D721Med (cell line): Measurements from ENCODE around the gene PHF14.

Experiments used
- DNase-seq: peaks from one replicate; pipeline ENCODE4 v3.0.0; 2011; ENCODE audit warnings: low spot score; ENCODE audit not compliant: insufficient read length
- FAIRE-seq: peaks from 2 replicates; lab custom pipeline; 2011; peaks lifted over from hg19 to GRCh38; lab: Jason Lieb, UNC
- CTCF ChIP-seq: IDR thresholded peaks from 2 replicates; pipeline ENCODE4 v1.5.1; 2012; ENCODE audit warnings: mild to moderate bottlenecking, control low read depth; ENCODE audit not compliant: insufficient read depth; ENCODE audit errors: missing control alignments

Gene PHF14

GRCh38 chr7:10998996-10999757, 25.5 kb downstream of the PHF14 start:
- FAIRE-seq, result no peak
- DNase-seq, result no peak
- TF ChIP-seq CTCF, result no peak

GRCh38 chr7:11005202-11005601, 31.5 kb downstream of the PHF14 start:
- FAIRE-seq (no peak), DNase-seq (no peak)
- no peak for TF ChIP-seq CTCF

- no peak for TF ChIP-seq CTCF
- DNase-seq (no peak), FAIRE-seq (peak; percentile 78)
Observed at GRCh38 chr7:11006291-11006690, 32.6 kb downstream of the PHF14 start.

- TF ChIP-seq CTCF, result no peak
- DNase-seq (no peak), FAIRE-seq (no peak)
Observed at GRCh38 chr7:11009631-11010030, 36.0 kb downstream of the PHF14 start.

DNA sequence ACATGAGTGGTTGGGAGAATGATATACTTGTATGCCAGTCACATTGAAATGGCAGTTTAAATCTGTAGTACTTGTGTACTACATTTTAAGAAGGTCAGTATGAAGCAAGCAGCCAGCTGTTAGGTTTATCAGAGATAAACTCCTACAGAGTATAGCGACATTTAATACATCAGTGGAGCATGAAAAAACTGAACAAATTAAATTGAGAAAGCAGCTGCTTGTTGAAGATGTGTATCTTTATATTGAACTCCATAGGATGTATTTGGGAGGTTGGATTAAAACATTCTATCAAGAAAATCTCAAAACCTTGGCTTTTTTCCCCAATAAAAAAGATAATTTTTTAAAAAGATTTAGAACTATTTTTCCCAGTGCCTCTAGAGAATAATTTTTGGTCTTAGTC, 47.8 kb downstream of the PHF14 start:
- TF ChIP-seq CTCF, result no peak
- FAIRE-seq, result no peak
- no peak for DNase-seq

GRCh38 chr7:11026452-11027359, 53.0 kb downstream of the PHF14 start:
- no peak for TF ChIP-seq CTCF
- DNase-seq (no peak), FAIRE-seq (no peak)
